SK-N-DZ (cell line): Measurements from ENCODE around the gene FSTL4.

Experiments
- DNase-seq: peaks from one replicate; pipeline ENCODE4 v3.0.0-alpha.2; 2015; ENCODE audit warnings: low spot score

Gene FSTL4

DNA sequence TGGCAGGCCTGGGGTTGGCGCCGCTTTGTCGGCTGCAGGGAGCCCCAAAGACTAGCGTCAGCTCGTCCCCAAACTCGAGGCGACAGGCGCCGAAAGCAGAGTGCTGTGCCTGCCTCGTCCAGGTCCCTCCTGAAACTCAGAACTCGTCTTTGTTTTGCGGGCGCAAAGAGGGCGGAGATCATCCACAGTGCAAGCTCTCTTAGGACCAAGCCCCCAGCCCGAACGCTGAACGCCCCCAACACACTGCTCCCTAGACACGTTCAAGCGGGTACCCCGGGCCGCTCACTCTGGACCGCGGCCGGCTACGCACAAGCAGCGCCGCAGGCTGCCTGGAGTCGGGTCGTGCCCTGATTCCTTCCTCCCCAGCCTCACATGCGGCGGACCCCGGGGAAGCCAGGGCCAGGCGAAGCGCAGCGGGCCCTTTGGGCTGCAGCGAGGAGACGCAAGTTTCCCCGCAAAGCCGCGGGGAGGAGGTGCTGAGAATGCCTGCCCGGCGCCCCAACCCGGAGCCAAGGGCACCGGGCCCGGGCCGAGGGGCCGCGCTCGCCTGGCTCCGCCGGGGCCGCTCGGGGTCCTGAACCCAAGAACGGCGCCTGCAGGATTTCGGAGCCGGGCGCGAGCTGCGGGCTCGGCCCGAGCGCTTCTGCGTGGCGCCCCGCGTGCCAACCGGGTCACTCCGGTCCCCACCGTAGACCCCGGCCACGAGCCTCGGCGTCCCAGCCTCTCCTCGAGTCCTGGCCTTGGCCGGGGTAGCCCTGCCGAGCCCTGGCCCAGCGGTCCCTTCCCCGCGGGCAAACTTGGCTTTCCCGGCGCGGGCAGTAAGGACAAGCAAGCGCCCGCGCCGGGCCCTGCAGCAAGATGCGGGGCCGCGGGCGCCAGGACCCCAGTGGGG lies 738 bp downstream of the FSTL4 start:
- peak; percentile 18 for DNase-seq

- peak; percentile 59 for DNase-seq
These were observed 1.6 kb downstream of the FSTL4 start for GRCh38 chr5:133610489-133611356.

- no peak for DNase-seq
These were observed 4.9 kb downstream of the FSTL4 start for GRCh38 chr5:133607451-133607850.

GRCh38 chr5:133606835-133607234 lies 5.5 kb downstream of the FSTL4 start:
- no peak for DNase-seq

GRCh38 chr5:133605323-133605722 lies 7.0 kb downstream of the FSTL4 start:
- DNase-seq = no peak

DNA sequence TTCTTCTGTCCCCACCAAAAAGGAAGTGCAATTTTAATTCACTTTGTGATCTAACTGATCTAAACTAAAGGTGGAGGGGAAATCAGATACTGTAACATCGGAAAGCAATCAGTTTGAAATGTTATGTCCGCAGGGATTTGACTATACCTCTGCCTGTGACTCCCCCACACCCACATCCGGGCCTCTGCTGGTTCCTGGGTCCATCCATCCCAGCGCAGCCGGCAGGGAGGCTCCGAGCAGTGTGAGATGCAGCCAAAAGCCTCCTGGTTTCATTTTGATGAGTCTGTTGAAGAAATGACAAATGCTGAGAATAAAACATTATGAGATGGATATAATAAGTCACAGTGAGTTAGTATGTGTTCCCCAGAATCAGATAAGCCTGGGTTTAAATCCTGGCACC lies 8.6 kb downstream of the FSTL4 start:
- DNase-seq = no peak

- peak; percentile 23 for DNase-seq
These were observed 9.4 kb downstream of the FSTL4 start for GRCh38 chr5:133602835-133603380.

- DNase-seq = no peak
These were observed 12.7 kb downstream of the FSTL4 start for GRCh38 chr5:133599600-133599999.

DNA sequence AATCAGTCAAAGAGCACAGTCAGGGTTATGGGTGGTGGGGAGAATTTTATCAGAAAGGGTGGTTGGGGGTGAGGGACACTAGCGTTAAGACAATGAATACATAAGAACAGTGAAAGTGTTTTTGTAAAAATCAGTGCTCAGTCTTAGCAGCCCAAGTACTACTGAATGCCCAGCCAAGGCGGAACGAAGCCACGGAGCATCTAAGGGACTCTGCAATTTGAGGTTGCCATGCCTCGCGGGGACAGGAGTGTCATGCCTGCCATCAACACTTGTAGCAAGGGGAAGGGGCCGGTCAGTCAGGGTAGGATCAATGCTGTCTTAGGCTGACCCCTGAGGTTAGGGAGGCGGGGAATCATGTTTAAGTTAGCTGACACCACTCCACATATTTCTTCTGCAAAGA lies 13.3 kb downstream of the FSTL4 start:
- no peak for DNase-seq

DNA sequence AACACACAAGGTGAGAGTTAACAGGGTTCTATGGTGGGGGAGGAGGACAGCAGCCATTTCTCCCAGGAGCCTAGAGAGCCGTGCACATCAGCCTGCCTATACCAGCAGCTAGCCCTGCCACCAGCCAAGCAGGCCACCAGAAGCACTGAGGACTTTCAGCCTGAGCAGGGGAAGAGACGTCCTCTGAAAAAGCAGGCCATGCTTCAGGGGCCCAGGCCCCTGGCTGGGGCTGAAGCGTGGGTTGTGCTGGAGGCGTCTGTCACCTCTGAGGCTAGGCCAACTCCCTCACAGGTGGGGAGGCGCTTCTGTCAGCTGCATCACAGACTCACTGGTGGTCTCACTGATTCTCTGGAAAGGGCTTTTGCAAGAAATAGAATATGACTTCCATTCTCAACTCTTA lies 16.3 kb downstream of the FSTL4 start:
- no peak for DNase-seq

DNA sequence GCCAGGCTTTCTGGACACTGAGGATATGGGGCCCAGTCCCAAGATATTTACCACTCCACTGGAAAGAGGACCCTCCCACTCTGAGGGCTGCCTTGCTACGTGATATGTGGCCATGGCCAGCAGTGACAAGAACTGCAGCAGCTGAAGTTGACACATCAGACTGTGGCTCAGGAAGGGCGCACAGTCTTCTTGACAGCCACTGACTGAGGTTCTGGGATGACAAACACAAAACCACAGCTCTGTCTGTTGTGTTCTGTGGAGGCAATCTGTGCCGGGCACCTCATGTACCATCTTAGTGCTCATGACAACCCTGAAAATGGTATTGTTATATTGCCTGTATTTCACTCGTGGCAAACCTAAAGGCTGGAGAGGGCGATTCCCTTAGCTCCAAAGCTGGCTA lies 16.9 kb downstream of the FSTL4 start:
- no peak for DNase-seq

DNA sequence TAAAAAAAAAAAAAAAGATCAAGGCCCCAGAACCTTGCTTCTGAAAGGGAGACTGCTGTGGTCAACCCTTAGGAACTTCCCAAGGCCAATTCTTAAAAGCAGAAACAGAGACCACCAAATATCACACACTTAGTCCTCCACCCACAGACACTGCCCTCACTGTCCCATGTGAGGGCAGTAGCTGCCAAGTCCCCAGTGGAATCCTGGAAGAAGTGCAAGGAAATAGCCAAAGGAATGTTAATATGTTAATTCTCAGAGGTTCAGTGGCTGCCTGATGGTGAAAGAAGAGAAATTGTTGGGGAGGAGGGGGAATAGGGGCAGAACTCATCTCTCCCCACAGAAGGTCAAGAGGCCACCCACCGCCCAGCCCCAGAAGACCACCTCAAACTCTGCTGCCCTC lies 23.1 kb downstream of the FSTL4 start:
- DNase-seq = no peak

- no peak for DNase-seq
These were observed 29.4 kb downstream of the FSTL4 start for GRCh38 chr5:133582971-133583370.

- no peak for DNase-seq
These were observed 30.4 kb downstream of the FSTL4 start for GRCh38 chr5:133581918-133582317.

- no peak for DNase-seq
These were observed 31.0 kb downstream of the FSTL4 start for GRCh38 chr5:133581348-133581747.

DNA sequence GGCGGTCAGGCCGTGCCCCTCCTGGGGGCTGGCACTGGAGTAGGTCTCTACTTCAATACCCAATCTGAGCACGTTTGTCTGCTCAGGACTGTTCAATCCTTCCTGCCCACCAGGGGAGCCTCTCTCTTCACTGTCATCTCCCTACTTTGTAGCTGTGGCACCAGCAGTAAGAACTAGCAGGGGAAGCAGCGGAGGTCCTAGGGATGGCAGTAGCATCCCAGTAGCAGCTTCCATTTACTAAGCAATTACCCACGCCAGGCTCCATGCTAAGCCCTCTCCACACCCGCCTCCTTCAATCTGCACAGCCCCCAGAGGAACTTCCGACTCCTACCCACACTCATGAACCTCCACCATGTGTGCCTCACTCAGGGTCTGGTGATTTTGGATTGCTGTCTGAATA lies 31.7 kb downstream of the FSTL4 start:
- DNase-seq = no peak

DNA sequence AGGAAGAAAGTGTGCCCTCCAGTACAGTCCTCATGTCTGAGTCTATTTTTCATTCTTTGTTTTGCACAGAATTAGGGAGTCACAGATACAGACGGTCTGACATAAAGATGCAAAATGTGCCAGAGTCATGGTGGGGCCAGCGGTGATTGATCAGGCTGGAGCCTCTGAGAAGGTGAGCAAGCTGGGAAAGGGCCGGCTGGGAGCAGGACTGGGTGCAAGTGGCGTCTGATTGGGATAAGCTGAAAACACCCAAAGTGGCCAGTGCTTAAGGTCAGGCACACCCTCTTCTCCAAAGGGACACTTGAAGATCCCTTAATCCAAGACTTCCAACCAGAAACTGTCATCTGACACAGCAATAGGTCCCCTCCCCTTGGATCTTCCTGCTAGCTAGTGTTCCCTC lies 32.6 kb downstream of the FSTL4 start:
- DNase-seq = no peak

- DNase-seq = no peak
These were observed 43.0 kb downstream of the FSTL4 start for GRCh38 chr5:133569347-133569746.

- no peak for DNase-seq
These were observed 46.3 kb downstream of the FSTL4 start for GRCh38 chr5:133565993-133566392.

DNA sequence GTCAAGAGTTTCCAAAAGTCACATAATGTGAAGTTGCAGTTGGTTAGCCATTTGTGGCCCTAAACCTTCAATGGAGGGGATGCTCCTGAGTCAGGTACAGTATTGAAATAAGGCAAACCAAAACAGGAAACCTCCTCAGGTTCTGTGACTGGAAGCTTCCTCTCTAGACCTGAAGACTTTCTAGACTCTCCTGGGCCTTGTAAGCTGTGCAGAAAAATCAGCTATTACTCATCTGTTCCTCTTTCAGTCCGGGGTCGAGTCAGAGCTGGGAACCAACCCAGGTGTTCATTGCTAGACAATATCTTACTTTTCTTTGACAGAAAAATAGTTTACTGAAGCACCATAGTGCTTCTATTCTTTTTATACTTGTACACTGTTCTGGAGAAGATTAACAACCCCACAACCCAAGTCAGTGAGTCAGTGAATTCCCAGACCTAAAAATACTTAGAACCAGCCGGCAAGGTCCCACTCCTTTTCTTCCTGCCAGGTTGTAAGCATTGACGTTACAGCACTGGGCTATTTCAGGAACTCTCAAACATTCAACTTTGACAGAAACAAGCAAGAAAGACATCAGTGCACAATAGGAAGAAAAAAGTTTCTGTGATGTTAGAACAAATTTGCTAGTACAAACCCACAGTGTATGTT lies 47.3 kb downstream of the FSTL4 start:
- no peak for DNase-seq

- DNase-seq = peak; percentile 53
These were observed 49.8 kb downstream of the FSTL4 start for GRCh38 chr5:133562554-133562953.

DNA sequence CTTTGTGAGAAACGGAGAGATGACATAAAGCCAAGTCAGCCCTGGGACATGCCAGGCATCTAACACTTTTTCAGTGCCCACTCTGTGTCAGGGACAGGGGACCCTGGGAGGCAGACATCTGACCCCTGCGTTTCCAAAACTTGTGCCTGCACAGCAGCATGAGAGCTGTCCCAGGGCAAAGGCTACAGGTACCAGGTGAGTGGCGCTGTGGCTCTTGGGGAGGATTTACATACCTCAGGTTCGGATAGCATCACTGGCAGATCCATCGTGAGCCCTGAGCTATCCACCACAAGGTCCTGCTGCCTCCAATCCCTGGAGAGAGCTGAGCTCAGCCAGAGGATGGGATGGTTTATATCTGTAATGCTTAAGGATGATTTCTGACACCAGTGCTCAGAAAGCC lies 52.4 kb downstream of the FSTL4 start:
- no peak for DNase-seq
